GM23338 (cell line): ENCODE data around the gene ISY1. TPM values are rescaled to one million over a fixed set of nuclear protein-coding genes. Genes with fewer than 3 reads are reported as not detected.

ENCODE experiments used
- ATAC-seq: fragments of 200-7000 bp; cut with Tn5 transposase; 3 replicates; pipeline ENCODE4 v1.9.1; 2020
- DNase-seq: peaks from one replicate; pipeline ENCODE4 v3.0.0-alpha.2; 2015; ENCODE audit warnings: low spot score
- H2AFZ ChIP-seq: fragments of 200-600 bp; sonication (generic); 2 replicates; pipeline ENCODE4 v1.8.0; 2016; ENCODE audit warnings: antibody characterized with exemption, mild to moderate bottlenecking, moderate library complexity
- H3F3A ChIP-seq: fragments of 200-600 bp; sonication (generic); replicated peaks from 2 replicates; pipeline ENCODE4 v1.8.0; 2017; ENCODE audit warnings: antibody characterized with exemption, mixed run types, low read depth
- H3K27ac ChIP-seq: fragments of 200-600 bp; sonication (generic); 2 replicates; pipeline ENCODE4 v1.6.1; 2016; ENCODE audit warnings: low read depth
- H3K27me3 ChIP-seq: fragments of 200-600 bp; sonication (generic); 2 replicates; pipeline ENCODE4 v1.8.0; 2016; ENCODE audit warnings: mild to moderate bottlenecking, mixed run types, moderate library complexity; ENCODE audit not compliant: insufficient read depth
- H3K36me3 ChIP-seq: fragments of 200-600 bp; sonication (generic); 2 replicates; pipeline ENCODE4 v1.8.0; 2016; ENCODE audit warnings: mild to moderate bottlenecking; ENCODE audit not compliant: insufficient read depth
- H3K4me1 ChIP-seq: fragments of 200-600 bp; sonication (generic); 2 replicates; pipeline ENCODE4 v1.8.0; 2016; ENCODE audit warnings: mild to moderate bottlenecking, moderate library complexity; ENCODE audit not compliant: insufficient read depth
- H3K4me2 ChIP-seq: fragments of 200-600 bp; sonication (generic); 2 replicates; pipeline ENCODE4 v1.7.1; 2017; ENCODE audit warnings: mixed run types
- H3K4me3 ChIP-seq: fragments of 200-600 bp; sonication (generic); 2 replicates; pipeline ENCODE4 v1.6.1; 2016; ENCODE audit warnings: mixed run types
- H3K79me2 ChIP-seq: fragments of 200-600 bp; sonication (generic); replicated peaks from 2 replicates; pipeline ENCODE4 v1.8.0; 2017; ENCODE audit warnings: mild to moderate bottlenecking; ENCODE audit not compliant: insufficient read depth
- H3K9me2 ChIP-seq: fragments of 200-600 bp; sonication (generic); 2 replicates; pipeline ENCODE4 v1.8.0; 2017; ENCODE audit not compliant: insufficient read depth
- H4K20me1 ChIP-seq: fragments of 200-600 bp; sonication (generic); replicated peaks from 2 replicates; pipeline ENCODE4 v1.8.0; 2017; ENCODE audit warnings: mild to moderate bottlenecking; ENCODE audit not compliant: insufficient read depth
- H3K27ac Mint-ChIP-seq: 2 replicates; pipeline ENCODE4 v1.8.0; 2020; ENCODE audit warnings: inconsistent platforms, mild to moderate bottlenecking, moderate library complexity, mixed read lengths
- H3K27me3 Mint-ChIP-seq: 3 replicates; pipeline ENCODE4 v1.8.0; 2022; ENCODE audit warnings: low read depth, mild to moderate bottlenecking, moderate library complexity, mixed read lengths, inconsistent platforms; ENCODE audit not compliant: insufficient read depth, poor library complexity
- H3K36me3 Mint-ChIP-seq: 3 replicates; pipeline ENCODE4 v1.8.0; 2021; ENCODE audit warnings: low read depth, mild to moderate bottlenecking, inconsistent platforms, moderate library complexity, mixed read lengths
- H3K4me1 Mint-ChIP-seq: 3 replicates; pipeline ENCODE4 v1.8.0; 2020; ENCODE audit warnings: mild to moderate bottlenecking, inconsistent platforms, mixed read lengths
- H3K4me3 Mint-ChIP-seq: 3 replicates; pipeline ENCODE4 v1.8.0; 2021; ENCODE audit warnings: moderate library complexity, mild to moderate bottlenecking, inconsistent platforms, mixed read lengths
- H3K9me3 Mint-ChIP-seq: 3 replicates; pipeline ENCODE4 v1.8.0; 2020; ENCODE audit warnings: moderate library complexity, mild to moderate bottlenecking, inconsistent platforms, mixed read lengths
- CREB1 ChIP-seq: fragments of 250-450 bp; sonication (Bioruptor Pico); IDR thresholded peaks from 2 replicates; pipeline ENCODE4 v1.5.0; 2020; ENCODE audit warnings: low read depth, mild to moderate bottlenecking, moderate library complexity
- ETS1 ChIP-seq: IDR thresholded peaks from 2 replicates; pipeline ENCODE4 v1.6.1; 2016; ENCODE audit warnings: antibody characterized with exemption
- EZH2 ChIP-seq: fragments of 200-600 bp; sonication (generic); IDR thresholded peaks from one replicate; pipeline ENCODE4 v1.8.0; 2017; ENCODE audit warnings: antibody characterized with exemption, mild to moderate bottlenecking, low read depth; ENCODE audit not compliant: unreplicated experiment
- EZH2phosphoT487 ChIP-seq: fragments of 200-600 bp; sonication (generic); IDR thresholded peaks from one replicate; pipeline ENCODE4 v1.8.1; 2018; ENCODE audit warnings: antibody characterized with exemption; ENCODE audit not compliant: unreplicated experiment
- JUNB ChIP-seq: IDR thresholded peaks from one replicate; pipeline ENCODE4 v1.6.1; 2016; ENCODE audit warnings: antibody characterized with exemption; ENCODE audit not compliant: unreplicated experiment
- NANOG ChIP-seq: IDR thresholded peaks from 2 replicates; pipeline ENCODE4 v1.6.1; 2016; ENCODE audit warnings: antibody characterized with exemption, borderline replicate concordance
- POLR2AphosphoS5 ChIP-seq: IDR thresholded peaks from 2 replicates; pipeline ENCODE4 v1.6.1; 2016; ENCODE audit warnings: antibody characterized with exemption, low read depth
- REST ChIP-seq: IDR thresholded peaks from one replicate; pipeline ENCODE4 v1.6.1; 2018; ENCODE audit warnings: antibody characterized with exemption; ENCODE audit not compliant: unreplicated experiment
- STAT1 ChIP-seq: IDR thresholded peaks from one replicate; pipeline ENCODE4 v1.6.1; 2016; ENCODE audit warnings: antibody characterized with exemption; ENCODE audit not compliant: unreplicated experiment
- ZNF114 ChIP-seq: fragments of 250-450 bp; sonication (Bioruptor Pico); IDR thresholded peaks from 2 replicates; pipeline ENCODE4 v1.5.0; 2020; ENCODE audit warnings: mild to moderate bottlenecking, moderate library complexity
- ZNF331 ChIP-seq: fragments of 250-450 bp; sonication (Bioruptor Pico); IDR thresholded peaks from 2 replicates; pipeline ENCODE4 v1.5.0; 2020; ENCODE audit warnings: low read depth, mild to moderate bottlenecking, moderate library complexity
- ZNF462 ChIP-seq: fragments of 250-450 bp; sonication (Bioruptor Pico); IDR thresholded peaks from 2 replicates; pipeline ENCODE4 v1.5.0; 2020; ENCODE audit warnings: mild to moderate bottlenecking, moderate library complexity
- polyA plus RNA-seq: library from polyadenylated mRNA; unstranded; fragments of >200 nt; fragmentation: Nextera tagmentation; extraction: Ambion mirVana; gene quantifications from 2 replicates; pipeline ENCODE4 v1.2.1, GENCODE V29; 2016
- total RNA-seq: library from RNA; depleted of rRNA; stranded (reverse); fragments of >200 nt; shearing (Covaris generic); gene quantifications from 2 replicates; pipeline ENCODE4 v1.2.3, GENCODE V29; 2014
- TF ChIP-seq, protein P1 (sequence below), 2 experiments: fragments of 200-600 bp in 1 of 2; sonication (generic) in 1 of 2; conservative IDR thresholded peaks; 2 replicates each; pipeline versions ENCODE4 v1.5.1 to v1.6.1; 2016 to 2017; ENCODE audit warnings: antibody characterized with exemption in 2 of 2, low read depth in 2 of 2, mild to moderate bottlenecking in 2 of 2, moderate library complexity in 1 of 2

ISY1 gene
- total and polyA plus RNA-seq, 2 experiments from 2014 or later: 11.3 to 23.6 TPM

DNA sequence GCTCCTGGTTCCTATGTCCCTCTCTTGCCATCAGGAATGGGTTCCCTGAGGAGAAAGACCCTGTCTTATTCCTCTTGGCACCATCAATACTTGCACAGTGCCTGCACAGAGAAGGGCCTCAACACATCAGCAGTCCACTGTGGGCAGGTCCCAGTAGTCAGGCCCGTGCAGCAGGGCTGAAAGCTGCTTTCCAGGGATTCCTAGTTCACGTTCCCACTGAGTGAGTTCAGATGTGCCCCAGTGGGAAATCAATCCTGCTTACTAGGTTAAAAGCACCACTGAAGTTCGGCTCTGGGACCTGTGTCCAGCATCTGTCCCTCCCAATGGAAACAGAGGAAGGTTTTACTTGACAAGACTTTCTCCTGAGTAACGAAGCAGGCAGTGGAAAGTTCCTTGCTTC lies 55.0 kb downstream of the ISY1 start:
- peaks cover 65% of the 10 kb centered on the region for H3K79me2 ChIP-seq
- no peak overlapping the region for H3K4me2 ChIP-seq
- H4K20me1 ChIP-seq: peaks cover 22% of the 10 kb centered on the region

More for the DNA sequence above, 55.0 kb downstream of the ISY1 start:
- no peaks in the 10 kb centered on the region for H3K9me2 ChIP-seq
- no peak overlapping the region for H3K4me3 ChIP-seq
- ATAC-seq (no peak), DNase-seq (no peak)
- Mint-ChIP-seq H3K4me3 (no peak overlapping the region), H3K9me3 (no peaks in the 10 kb centered on the region), H3K27me3 (peaks cover 9% of the 10 kb centered on the region), H3K36me3 (peaks cover 8% of the 10 kb centered on the region; the same call in 2 of the 3 replicates), H3K27ac (no peak overlapping the region), H3K4me1 (no peaks in the 10 kb centered on the region)
- no peaks in the 10 kb centered on the region for H3K4me1 ChIP-seq
- no peak overlapping the region for H2AFZ ChIP-seq
- H3K27ac ChIP-seq: no peak overlapping the region
- no peaks in the 10 kb centered on the region for H3K36me3 ChIP-seq
- TF ChIP-seq REST (no peak), EZH2 (no peak), ZNF331 (no peak), CREB1 (no peak), ZNF462 (CRISPR knock-in tag) (no peak), ETS1 (no peak), POLR2AphosphoS5 (no peak), ZNF114 (no peak), EZH2phosphoT487 (no peak), NANOG (no peak), JUNB (no peak), STAT1 (no peak)
- TF ChIP-seq, protein P1, sequence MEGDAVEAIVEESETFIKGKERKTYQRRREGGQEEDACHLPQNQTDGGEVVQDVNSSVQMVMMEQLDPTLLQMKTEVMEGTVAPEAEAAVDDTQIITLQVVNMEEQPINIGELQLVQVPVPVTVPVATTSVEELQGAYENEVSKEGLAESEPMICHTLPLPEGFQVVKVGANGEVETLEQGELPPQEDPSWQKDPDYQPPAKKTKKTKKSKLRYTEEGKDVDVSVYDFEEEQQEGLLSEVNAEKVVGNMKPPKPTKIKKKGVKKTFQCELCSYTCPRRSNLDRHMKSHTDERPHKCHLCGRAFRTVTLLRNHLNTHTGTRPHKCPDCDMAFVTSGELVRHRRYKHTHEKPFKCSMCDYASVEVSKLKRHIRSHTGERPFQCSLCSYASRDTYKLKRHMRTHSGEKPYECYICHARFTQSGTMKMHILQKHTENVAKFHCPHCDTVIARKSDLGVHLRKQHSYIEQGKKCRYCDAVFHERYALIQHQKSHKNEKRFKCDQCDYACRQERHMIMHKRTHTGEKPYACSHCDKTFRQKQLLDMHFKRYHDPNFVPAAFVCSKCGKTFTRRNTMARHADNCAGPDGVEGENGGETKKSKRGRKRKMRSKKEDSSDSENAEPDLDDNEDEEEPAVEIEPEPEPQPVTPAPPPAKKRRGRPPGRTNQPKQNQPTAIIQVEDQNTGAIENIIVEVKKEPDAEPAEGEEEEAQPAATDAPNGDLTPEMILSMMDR (conservative IDR thresholded peaks at IDR 0.05; ENCODE audit: low read depth in 2 of 2): no peak
- no peaks in the 10 kb centered on the region for H3K27me3 ChIP-seq
- no peaks in the 10 kb centered on the region for H3F3A ChIP-seq
